Stimulated activated CD4-positive, alpha-beta T cell treated with anti-CD3 and anti-CD28 coated beads, Interleukin-2, amount 100 ng/mL, for 4 hours (primary cell): ENCODE measurements around the gene FIS1.
"Not testable (repeated sequence)": the region's sequence is repeated elsewhere in the genome, so short reads cannot be mapped to it uniquely, and the experiment has no call there.

Source experiments
- DNase-seq: peaks from one replicate; pipeline ENCODE4 v3.0.0-alpha.2; 2020; ENCODE audit warnings: low read depth

FIS1 gene

DNA sequence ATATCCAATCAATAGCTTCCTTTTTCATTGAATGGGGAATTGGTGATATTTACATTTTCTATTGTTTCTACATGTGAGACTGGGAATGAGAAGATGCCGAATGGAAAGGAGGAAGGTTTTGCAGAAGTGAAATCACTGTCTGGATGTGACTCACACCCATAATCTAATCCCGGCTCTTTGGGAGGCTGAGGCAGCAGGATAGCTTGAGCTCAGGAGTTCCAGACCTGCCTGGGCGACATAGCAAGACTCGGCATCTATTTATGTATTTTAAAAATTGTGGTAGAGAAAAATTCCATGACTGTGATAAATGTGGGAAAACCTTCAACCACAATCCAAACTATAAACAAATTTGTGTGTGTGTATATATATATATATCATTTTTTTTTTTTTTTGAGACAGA lies 10.9 kb upstream of the FIS1 start:
- no peak for DNase-seq

DNA sequence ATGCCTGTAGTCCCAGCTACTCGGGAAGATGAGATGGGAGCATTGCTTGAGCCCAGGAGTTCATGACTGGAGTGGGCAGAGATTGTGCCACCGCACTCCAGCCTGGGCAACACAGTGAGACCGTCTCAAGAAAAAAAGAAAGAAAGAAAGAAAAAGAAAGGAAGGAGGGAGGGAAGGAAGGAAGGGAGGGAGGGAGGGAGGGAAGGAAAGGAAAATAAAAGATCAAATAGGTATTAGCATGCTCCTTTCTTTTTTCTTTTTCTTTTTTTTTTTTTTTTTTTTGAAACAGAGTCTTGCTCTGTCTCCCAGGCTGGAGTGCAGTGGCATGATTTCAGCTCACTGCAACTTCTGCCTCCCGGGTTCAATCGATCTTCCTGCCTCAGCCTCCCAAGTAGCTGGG lies 8.3 kb upstream of the FIS1 start:
- DNase-seq: not testable (repeated sequence)

DNA sequence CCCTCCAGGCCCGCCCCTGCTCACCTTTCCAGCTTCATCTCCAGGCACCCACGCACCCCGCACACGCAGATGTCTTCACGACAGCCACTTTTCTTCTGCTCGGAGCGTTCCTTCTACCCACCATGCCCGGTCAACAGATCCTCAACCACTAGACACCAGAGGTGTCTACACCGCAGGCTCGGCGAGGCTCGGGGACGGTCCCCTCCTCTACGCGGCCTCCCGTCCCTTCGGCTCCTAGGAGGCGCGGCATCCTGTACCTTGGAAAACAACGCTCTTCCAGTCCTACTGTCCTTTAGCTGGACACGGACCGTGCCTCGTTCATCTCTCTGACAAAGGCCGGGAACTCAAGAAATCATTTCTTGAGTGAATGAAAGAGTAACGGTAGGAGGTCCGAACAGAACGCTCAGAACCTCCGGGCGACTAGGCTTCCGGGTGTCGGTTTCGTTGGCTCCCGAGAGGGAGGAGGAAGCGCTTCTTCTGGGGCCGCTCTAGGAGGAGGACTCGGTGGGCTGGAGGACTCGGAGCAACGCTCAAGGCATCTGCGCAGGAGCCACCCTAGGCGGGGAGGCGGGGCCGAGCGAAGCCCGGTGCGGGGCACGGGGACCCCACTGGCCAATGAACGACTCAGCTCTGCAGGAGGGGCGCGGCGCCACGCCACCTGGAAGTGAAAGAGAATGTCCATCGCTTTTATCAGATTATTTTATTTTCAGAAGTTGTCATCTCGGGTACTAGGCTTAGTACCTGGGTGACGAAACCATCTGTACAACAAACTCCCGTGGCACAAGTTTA lies 7.2 kb upstream of the FIS1 start:
- DNase-seq: peak; percentile 98

- no peak for DNase-seq
These were observed 5.4 kb upstream of the FIS1 start for GRCh38 chr7:101250324-101250723.

GRCh38 chr7:101248276-101248675 lies 3.4 kb upstream of the FIS1 start:
- DNase-seq: no peak

GRCh38 chr7:101245147-101245668 lies 327 bp upstream of the FIS1 start:
- no peak for DNase-seq

DNA sequence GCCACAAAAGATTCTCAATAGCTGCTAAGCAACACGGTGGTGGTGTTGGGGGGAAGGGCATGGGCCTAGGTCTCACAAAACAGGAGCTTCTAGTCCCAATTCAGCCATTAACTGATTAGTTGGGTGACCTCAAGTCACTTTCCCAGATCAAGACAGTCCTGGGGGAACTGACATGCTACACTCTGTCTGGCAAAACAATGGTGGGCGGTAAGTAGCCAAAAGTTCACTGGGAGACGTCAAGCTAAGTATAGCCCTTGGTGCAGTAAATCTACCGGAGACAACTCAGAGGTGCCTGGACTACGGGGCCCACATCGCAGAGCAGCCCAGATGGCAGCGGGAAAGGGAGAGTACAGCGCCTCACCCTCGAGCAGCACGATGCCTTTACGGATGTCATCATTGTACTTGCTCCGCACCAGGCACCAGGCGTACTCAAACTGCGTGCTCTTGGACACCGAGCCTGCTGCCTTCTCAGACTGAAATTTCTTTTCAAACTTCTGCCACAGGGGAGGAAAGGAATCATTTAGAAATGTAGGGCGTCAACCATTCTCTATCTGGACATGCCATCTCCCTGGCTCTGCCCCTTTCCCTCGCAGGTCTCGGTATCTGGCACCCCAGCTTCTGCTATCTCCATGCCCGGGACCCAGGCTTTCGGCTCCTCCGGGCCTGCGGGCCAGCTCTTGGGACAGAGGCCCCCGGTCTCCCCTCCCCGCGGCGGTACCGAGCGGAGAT lies 1.1 kb downstream of the FIS1 start:
- DNase-seq: no peak

GRCh38 chr7:101241443-101242349 lies 3.2 kb downstream of the FIS1 start:
- DNase-seq: no peak

DNA sequence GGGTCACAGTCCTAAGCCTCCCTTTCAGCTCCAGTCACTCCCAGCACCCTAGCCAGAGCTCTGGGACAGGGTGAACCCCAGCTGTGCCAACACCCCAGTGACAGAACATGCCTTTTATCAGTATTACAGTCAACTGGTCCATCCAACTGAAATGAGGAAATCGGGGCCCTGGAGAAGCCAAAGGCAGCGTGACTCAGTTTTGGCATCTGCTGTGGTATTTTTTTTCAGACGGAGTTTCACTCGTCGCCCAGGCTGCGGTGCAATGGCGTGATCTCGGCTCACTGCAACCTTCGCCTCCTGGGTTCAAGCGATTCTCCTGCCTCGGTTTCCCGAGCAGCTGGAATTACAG lies 3.9 kb downstream of the FIS1 start:
- no peak for DNase-seq

GRCh38 chr7:101240226-101241014 lies 4.5 kb downstream of the FIS1 start:
- DNase-seq: no peak

DNA sequence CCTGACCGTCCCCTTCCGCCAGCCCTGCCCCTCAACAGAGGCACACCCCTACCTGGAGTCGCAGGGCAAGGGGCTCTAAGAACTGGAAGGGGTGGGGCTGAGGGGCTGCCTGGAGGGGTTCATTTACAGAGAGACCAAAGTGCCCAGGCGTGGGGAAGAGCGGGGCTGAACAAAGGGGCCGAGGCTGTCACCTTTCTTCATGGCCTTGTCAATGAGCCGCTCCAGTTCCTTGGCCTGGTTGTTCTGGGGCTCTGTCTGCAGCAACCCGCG lies 5.0 kb downstream of the FIS1 start:
- no peak for DNase-seq

GRCh38 chr7:101239191-101239950 lies 5.5 kb downstream of the FIS1 start:
- DNase-seq: no peak

GRCh38 chr7:101238226-101239182 lies 6.4 kb downstream of the FIS1 start:
- no peak for DNase-seq

- no peak for DNase-seq
These were observed 7.4 kb downstream of the FIS1 start, which contains the start of gene CLDN15 for GRCh38 chr7:101237206-101238067. TSS of gene CLDN15 (minus strand) at chr7:101237802. CDS start at chr7:101237581, 221 bp downstream.

DNA sequence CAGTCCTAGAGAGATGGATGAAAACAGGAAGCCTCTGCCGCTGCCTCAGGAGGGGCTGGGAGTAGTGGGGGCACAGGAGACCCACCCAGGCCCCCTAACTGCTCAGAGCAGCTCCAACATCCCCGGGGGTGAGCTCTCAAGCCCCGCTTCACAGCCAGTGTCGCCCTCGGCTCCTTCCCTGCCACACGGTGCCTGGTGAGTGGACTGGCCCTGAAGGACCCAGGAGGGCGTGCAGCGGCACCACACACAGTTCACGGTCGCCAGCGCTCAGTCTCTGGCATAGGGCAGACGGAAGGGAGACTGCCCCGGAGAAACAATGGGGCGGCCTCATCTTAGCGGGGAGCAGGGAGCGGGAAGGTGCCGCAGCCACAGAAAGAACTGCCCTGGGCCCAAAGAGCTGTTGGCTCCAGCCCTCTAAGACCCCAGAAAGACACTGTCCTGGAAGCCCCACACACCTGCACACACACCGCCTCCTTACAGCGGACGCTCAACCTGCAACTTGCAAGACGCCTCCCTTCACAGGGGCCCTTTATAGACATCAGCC lies 8.5 kb downstream of the FIS1 start:
- DNase-seq: no peak

- no peak for DNase-seq
These were observed 9.4 kb downstream of the FIS1 start for GRCh38 chr7:101235522-101235921.

DNA sequence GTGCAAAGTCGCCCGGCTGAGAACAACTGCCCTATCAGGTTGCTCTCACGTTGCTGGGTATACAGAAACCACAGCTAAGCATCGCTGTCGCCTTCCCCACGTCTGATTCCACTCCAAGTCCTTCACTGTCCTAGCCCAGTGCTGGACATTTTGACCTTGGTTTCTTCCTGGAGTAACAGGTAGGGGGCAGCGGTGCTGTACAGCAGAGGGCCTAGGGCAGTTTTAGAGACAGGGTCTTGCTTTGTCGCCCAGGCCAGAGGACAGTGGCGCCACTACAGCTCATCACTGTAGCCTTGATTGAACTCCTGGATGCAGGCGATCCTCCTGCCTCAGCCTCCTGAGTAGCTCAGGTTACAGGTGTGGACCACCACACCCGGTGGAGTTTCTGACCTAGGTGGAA lies 9.8 kb downstream of the FIS1 start:
- no peak for DNase-seq

- no peak for DNase-seq
These were observed 10.2 kb downstream of the FIS1 start for GRCh38 chr7:101234636-101235035.
